HG02642 (cell line): ENCODE data around the gene MAML2.

Experiments
- ATAC-seq: cut with Tn5 transposase; IDR thresholded peaks from one replicate; pipeline ENCODE4 v1.9.1; 2021; ENCODE audit warnings: mild to moderate bottlenecking; ENCODE audit not compliant: unreplicated experiment, poor library complexity

The MAML2 gene

GRCh38 chr11:96342961-96343711, at the start of gene MAML2:
MAML2 (minus strand) TSS chr11:96343195; CDS start chr11:96341895, 1,300 bp downstream.
- peak; percentile 88 for ATAC-seq

- no peak for ATAC-seq
Measured at GRCh38 chr11:96391698-96392307, 48.8 kb upstream of the MAML2 start.

GRCh38 chr11:96390488-96390792, 47.4 kb upstream of the MAML2 start:
- no peak for ATAC-seq

GRCh38 chr11:96389720-96390487, 46.9 kb upstream of the MAML2 start, which contains the start of the genes CCDC82 and JRKL:
CCDC82 (minus strand) TSS chr11:96389912; CDS start chr11:96384747, 5,165 bp downstream.
JRKL (plus strand) TSS chr11:96390013; CDS start chr11:96390650, 637 bp downstream.
- ATAC-seq, result peak; percentile 97

GRCh38 chr11:96388891-96389719, 46.1 kb upstream of the MAML2 start:
- ATAC-seq, result peak; percentile 60

GRCh38 chr11:96385187-96385586, 42.2 kb upstream of the MAML2 start:
- no peak for ATAC-seq

- no peak for ATAC-seq
Measured at GRCh38 chr11:96384156-96384555, 41.2 kb upstream of the MAML2 start.

- ATAC-seq, result no peak
Measured at GRCh38 chr11:96376796-96377195, 33.8 kb upstream of the MAML2 start.

- ATAC-seq, result no peak
Measured at GRCh38 chr11:96373826-96374225, 30.8 kb upstream of the MAML2 start.

- no peak for ATAC-seq
Measured at GRCh38 chr11:96367342-96367741, 24.3 kb upstream of the MAML2 start.

GRCh38 chr11:96366024-96366423, 23.0 kb upstream of the MAML2 start:
- no peak for ATAC-seq

- no peak for ATAC-seq
Measured at GRCh38 chr11:96365493-96365892, 22.5 kb upstream of the MAML2 start.

- ATAC-seq, result no peak
Measured at GRCh38 chr11:96361778-96362177, 18.8 kb upstream of the MAML2 start.

- no peak for ATAC-seq
Measured at GRCh38 chr11:96358321-96358720, 15.3 kb upstream of the MAML2 start.

GRCh38 chr11:96357794-96358193, 14.8 kb upstream of the MAML2 start:
- ATAC-seq, result no peak

GRCh38 chr11:96356848-96357247, 13.9 kb upstream of the MAML2 start:
- no peak for ATAC-seq

GRCh38 chr11:96342014-96342960, 708 bp downstream of the MAML2 start:
- no peak for ATAC-seq

GRCh38 chr11:96341211-96342013, 1.6 kb downstream of the MAML2 start:
- ATAC-seq, result peak; percentile 26

GRCh38 chr11:96340555-96340885, 2.5 kb downstream of the MAML2 start:
- no peak for ATAC-seq
